BLaER1 (cell line): ENCODE results near the gene SSTR5.

Source experiments
- H3K27ac ChIP-seq: shearing (Covaris generic); formaldehyde crosslinking; 2 replicates; pipeline ENCODE4 v1.8.1; 2022
- H3K27me3 ChIP-seq: shearing (Covaris generic); formaldehyde crosslinking; 2 replicates; pipeline ENCODE4 v1.8.1; 2022
- H3K36me3 ChIP-seq: shearing (Covaris generic); formaldehyde crosslinking; 2 replicates; pipeline ENCODE4 v1.8.1; 2022
- H3K4me1 ChIP-seq: shearing (Covaris generic); formaldehyde crosslinking; 2 replicates; pipeline ENCODE4 v1.8.1; 2022
- H3K4me2 ChIP-seq: shearing (Covaris generic); formaldehyde crosslinking; 2 replicates; pipeline ENCODE4 v1.8.1; 2022
- H3K4me3 ChIP-seq: shearing (Covaris generic); formaldehyde crosslinking; 2 replicates; pipeline ENCODE4 v1.8.1; 2022
- H3K9ac ChIP-seq: shearing (Covaris generic); formaldehyde crosslinking; 2 replicates; pipeline ENCODE4 v1.8.1; 2022
- H3K9me3 ChIP-seq: shearing (Covaris generic); formaldehyde crosslinking; 2 replicates; pipeline ENCODE4 v1.8.1; 2022
- H4K20me1 ChIP-seq: shearing (Covaris generic); formaldehyde crosslinking; 2 replicates; pipeline ENCODE4 v1.8.1; 2022
- Cebpa-rat ChIP-seq: shearing (Covaris generic); IDR thresholded peaks from 2 replicates; pipeline ENCODE4 v1.8.1; 2022

The SSTR5 gene

DNA sequence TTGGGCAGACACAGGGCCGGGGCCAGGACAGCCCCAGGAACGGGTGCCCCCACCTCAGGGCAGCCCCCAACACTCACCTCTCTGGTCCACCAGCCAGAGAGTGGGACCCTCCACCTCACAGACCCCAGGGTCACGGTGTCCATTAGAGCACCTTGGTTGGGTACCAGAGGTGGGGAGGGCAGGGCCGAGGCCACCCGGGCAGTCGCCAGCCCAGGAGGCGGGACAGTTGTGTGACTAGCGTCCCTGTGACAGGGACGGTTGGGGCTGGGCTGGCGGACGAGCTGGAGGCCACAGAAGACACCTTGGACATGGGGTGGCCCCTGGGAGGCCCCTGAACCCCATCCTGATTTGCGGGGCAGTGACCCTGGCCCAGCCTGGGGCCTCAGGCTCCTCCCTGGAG lies 35.2 kb downstream of the SSTR5 start:
- Histone ChIP-seq H3K27ac (no peak overlapping the region), H4K20me1 (peaks cover 69% of the 10 kb centered on the region), H3K4me3 (no peak overlapping the region), H3K36me3 (no peaks in the 10 kb centered on the region), H3K9ac (no peak overlapping the region), H3K27me3 (peaks cover 76% of the 10 kb centered on the region), H3K4me2 (no peak overlapping the region), H3K9me3 (no peaks in the 10 kb centered on the region), H3K4me1 (peaks cover 55% of the 10 kb centered on the region)
- TF ChIP-seq Cebpa-rat: no peak

- Histone ChIP-seq H4K20me1 (peaks cover 62% of the 10 kb centered on the region), H3K36me3 (no peaks in the 10 kb centered on the region), H3K9me3 (no peaks in the 10 kb centered on the region), H3K4me1 (peaks cover 49% of the 10 kb centered on the region), H3K27ac (no peak overlapping the region), H3K4me3 (no peak overlapping the region), H3K4me2 (peak overlapping the region; percentile 21), H3K9ac (no peak overlapping the region), H3K27me3 (peaks cover 74% of the 10 kb centered on the region)
- no peak for TF ChIP-seq Cebpa-rat
These were observed 36.0 kb downstream of the SSTR5 start for GRCh38 chr16:1108299-1109252.

DNA sequence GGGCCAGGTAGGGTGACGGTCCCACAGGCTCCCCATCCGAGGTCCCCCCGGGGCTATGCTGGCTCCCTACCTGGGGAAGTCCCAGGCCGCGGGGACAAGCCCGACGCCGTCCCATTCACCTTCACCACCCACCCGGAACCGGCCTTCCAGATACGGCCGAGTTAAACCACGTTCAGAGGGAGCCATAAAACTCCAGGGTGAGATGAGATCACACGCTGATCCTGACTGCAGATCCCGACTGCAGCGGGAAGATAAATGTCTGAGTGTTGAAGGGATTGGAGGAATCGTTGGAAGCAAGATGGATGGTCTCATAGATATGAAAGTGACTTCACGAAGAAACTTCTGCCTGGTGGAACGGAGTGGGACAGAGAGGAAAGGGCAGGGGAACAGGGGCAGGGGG lies 37.1 kb downstream of the SSTR5 start:
- Histone ChIP-seq H3K4me2 (peak overlapping the region; percentile 21; the same call in 1 of the 2 replicates), H3K27me3 (peaks cover 65% of the 10 kb centered on the region), H4K20me1 (peaks cover 52% of the 10 kb centered on the region), H3K9me3 (no peaks in the 10 kb centered on the region), H3K27ac (no peak overlapping the region), H3K4me3 (no peak overlapping the region), H3K4me1 (peaks cover 44% of the 10 kb centered on the region), H3K9ac (no peak overlapping the region), H3K36me3 (no peaks in the 10 kb centered on the region)
- no peak for TF ChIP-seq Cebpa-rat

DNA sequence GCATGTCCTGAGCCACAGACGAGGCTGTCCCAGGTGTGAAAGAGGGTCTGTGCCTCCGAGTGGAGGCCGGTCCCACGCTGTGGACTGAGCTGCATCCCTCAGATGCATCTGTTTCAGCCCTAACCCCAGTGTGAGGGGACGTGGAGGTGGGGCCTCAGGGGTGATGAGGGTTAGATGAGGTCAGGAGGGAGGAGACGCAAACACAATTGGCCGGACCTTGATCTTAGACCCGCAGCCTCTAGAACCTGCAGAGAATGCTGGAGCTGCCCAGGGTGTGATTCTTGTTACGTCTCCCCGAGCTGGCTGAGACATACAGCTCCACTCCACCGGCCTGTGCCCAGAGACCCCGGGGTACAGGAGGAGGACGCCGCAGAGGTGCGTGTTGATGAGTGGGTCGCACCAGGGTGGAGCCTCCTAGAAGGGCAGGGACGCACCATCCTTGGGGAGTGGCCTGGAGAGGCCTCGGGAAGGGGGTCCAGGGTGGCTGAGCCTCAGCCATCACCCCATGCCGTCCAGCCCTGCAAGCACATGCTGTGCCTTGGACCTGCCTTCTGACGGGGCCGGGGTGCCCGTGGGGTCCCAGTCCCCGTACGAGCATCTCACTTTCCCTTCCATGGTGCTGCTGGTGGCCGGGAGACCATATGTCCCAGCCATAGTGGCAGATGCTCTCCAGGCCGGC lies 40.1 kb downstream of the SSTR5 start:
- H3K4me2 ChIP-seq: no peak overlapping the region
- H3K27ac ChIP-seq: no peak overlapping the region
- H3K9me3 ChIP-seq: no peaks in the 10 kb centered on the region
- H3K9ac ChIP-seq: no peak overlapping the region
- peaks cover 31% of the 10 kb centered on the region; the same call in 1 of the 2 replicates for H4K20me1 ChIP-seq
- H3K27me3 ChIP-seq: peaks cover 52% of the 10 kb centered on the region
- H3K4me1 ChIP-seq: peaks cover 35% of the 10 kb centered on the region
- H3K36me3 ChIP-seq: no peaks in the 10 kb centered on the region
- H3K4me3 ChIP-seq: no peak overlapping the region
- no peak for TF ChIP-seq Cebpa-rat

- Histone ChIP-seq H3K4me2 (no peak overlapping the region), H3K9ac (no peak overlapping the region), H3K27me3 (peaks cover 44% of the 10 kb centered on the region), H3K36me3 (no peaks in the 10 kb centered on the region), H3K27ac (no peak overlapping the region), H3K4me3 (no peak overlapping the region), H3K9me3 (no peaks in the 10 kb centered on the region), H4K20me1 (peaks cover 23% of the 10 kb centered on the region; the same call in 1 of the 2 replicates), H3K4me1 (peaks cover 37% of the 10 kb centered on the region)
- TF ChIP-seq Cebpa-rat: no peak
These were observed 40.9 kb downstream of the SSTR5 start for GRCh38 chr16:1113489-1113888.

DNA sequence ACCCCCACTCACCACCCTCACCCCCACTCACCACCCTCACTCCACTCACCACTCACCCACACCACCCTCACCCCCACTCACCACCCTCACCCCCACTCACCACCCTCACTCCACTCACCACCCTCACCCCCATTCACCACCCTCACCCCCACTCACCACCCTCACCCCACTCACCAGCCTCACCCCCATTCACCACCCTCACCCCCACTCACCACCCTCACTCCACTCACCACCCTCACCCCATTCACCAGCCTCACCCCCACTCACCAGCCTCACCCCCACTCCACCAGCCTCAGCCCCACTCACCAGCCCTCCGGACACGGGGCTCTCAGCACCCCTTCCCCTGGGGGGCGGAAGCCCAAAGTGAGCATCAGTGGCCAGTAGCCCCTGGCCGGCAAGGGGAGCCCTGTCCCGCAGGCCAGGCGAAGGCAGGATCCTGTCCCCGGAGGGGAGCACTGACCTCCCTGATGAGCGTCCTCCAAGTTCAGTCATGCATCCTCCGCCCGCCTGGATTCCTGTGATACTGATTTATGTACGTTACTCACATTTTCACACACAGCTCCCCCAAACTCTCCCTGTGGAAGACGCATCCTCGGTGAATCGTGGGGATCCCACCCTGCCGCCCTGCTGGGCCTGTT lies 41.5 kb downstream of the SSTR5 start:
- Histone ChIP-seq H3K4me1 (peaks cover 39% of the 10 kb centered on the region), H3K4me3 (no peak overlapping the region), H3K9me3 (no peaks in the 10 kb centered on the region), H3K27me3 (peaks cover 38% of the 10 kb centered on the region), H4K20me1 (peaks cover 18% of the 10 kb centered on the region; the same call in 1 of the 2 replicates), H3K27ac (no peak overlapping the region), H3K36me3 (no peaks in the 10 kb centered on the region), H3K4me2 (no peak overlapping the region), H3K9ac (no peak overlapping the region)
- no peak for TF ChIP-seq Cebpa-rat

DNA sequence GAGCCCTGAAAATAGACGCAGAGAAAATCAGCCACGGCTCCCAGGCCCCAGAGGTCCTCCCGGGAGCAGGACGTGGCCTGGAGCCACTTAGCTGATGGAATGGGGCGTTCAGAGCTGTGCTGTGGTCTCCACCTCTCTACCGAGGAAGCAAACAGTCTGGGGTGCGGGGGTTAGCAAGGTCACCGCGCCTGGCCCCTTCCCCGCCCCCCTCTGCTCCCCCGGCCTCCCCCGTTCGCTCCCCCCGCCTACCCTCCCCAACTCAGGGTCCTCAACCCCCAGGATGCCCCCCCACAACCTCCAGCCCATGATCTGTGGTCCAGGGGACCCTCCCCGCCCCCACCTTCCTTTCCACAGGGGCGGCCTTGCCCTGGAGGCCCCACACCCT lies 44.1 kb downstream of the SSTR5 start:
- Histone ChIP-seq H3K36me3 (no peaks in the 10 kb centered on the region), H3K9me3 (no peaks in the 10 kb centered on the region), H3K4me3 (no peak overlapping the region), H3K27ac (no peak overlapping the region), H3K27me3 (peaks cover 12% of the 10 kb centered on the region; the same call in 1 of the 2 replicates), H3K4me1 (peaks cover 47% of the 10 kb centered on the region), H3K9ac (no peak overlapping the region), H3K4me2 (no peak overlapping the region), H4K20me1 (peaks cover 30% of the 10 kb centered on the region)
- no peak for TF ChIP-seq Cebpa-rat

GRCh38 chr16:1117176-1117900 lies 44.8 kb downstream of the SSTR5 start:
- Histone ChIP-seq H3K9ac (no peak overlapping the region), H3K9me3 (no peaks in the 10 kb centered on the region), H3K4me3 (no peak overlapping the region), H3K27ac (no peak overlapping the region), H3K36me3 (no peaks in the 10 kb centered on the region), H4K20me1 (peaks cover 26% of the 10 kb centered on the region), H3K27me3 (0 out of 2 replicates have a peak, but pooled peaks cover 5% of the 10 kb centered on the region), H3K4me2 (no peak overlapping the region), H3K4me1 (peaks cover 53% of the 10 kb centered on the region)
- TF ChIP-seq Cebpa-rat: no peak

GRCh38 chr16:1117926-1118325 lies 45.4 kb downstream of the SSTR5 start:
- Histone ChIP-seq H3K9me3 (no peaks in the 10 kb centered on the region), H3K4me2 (peak overlapping the region; percentile 84; the same call in 1 of the 2 replicates), H3K27me3 (0 out of 2 replicates have a peak, but pooled peaks cover 3% of the 10 kb centered on the region), H3K4me1 (peaks cover 53% of the 10 kb centered on the region), H3K36me3 (no peaks in the 10 kb centered on the region), H3K27ac (no peak overlapping the region), H3K4me3 (no peak overlapping the region), H3K9ac (no peak overlapping the region), H4K20me1 (peaks cover 31% of the 10 kb centered on the region)
- no peak for TF ChIP-seq Cebpa-rat
